Activated T-cell treated with anti-CD3 and anti-CD28 coated beads for 48 hours (primary cell): ENCODE data around the gene ABCA1.
"Not testable (repeated sequence)": the region's sequence is repeated elsewhere in the genome, so short reads cannot be mapped to it uniquely, and the experiment has no call there.

Source experiments
- DNase-seq: peaks from one replicate; pipeline ENCODE4 v3.0.0-alpha.2; 2020; ENCODE audit warnings: low read depth

The ABCA1 gene

DNA sequence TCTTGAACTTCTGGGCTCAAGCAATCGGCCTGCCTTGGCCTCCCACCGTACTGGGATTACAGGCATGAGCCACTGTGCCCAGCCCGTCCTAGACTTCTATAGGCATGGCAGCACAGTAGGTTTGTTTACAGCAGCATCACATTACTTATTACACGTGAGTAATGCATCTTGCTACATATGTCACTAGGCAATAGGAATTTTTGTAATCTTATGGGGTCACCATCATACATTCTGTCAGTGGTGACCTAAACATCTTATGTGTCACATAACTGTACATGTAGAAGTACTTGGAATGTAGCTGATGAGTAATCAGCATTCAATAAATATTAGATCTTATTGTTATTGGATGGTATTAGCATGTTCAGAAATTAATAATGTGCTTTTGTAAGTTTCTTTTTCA is 22.9 kb upstream of the ABCA1 start:
- DNase-seq = no peak

DNA sequence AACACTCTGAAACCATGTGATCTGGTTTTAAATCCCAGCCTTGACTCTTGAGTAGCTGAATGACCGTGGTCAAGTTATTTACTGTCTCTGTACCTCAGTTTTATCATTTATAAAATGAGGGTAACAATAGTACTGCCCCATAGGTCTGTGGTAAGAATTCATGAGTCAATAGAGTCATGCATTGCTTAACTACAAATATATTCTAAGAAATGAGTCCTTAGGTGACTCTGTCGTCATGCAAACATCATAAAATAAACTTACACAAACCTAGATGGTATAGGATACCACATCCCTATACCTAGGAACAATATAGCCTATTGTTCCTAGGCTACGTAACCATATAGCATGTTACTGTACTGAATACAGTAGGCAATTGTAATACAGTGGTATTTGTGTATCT is 20.3 kb upstream of the ABCA1 start:
- DNase-seq = no peak

DNA sequence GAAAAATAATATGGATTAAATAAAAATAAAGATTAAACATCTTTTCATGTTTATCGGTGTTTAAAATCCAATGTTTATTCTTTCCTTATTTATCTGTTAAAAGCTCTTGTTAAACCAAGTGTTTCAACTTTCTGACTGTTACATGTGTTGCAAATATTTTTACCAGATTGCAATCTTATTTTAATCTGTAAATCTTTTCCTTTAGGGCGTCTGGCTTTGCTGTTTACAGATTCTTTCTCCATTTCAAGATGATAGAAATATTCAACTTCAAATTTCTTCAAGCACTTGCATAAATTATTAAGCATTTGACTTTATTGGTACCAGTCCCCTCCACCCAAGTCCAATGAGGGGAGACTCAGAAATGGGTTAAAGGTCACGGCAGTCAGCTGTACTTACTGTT is 16.9 kb upstream of the ABCA1 start:
- no peak for DNase-seq

DNA sequence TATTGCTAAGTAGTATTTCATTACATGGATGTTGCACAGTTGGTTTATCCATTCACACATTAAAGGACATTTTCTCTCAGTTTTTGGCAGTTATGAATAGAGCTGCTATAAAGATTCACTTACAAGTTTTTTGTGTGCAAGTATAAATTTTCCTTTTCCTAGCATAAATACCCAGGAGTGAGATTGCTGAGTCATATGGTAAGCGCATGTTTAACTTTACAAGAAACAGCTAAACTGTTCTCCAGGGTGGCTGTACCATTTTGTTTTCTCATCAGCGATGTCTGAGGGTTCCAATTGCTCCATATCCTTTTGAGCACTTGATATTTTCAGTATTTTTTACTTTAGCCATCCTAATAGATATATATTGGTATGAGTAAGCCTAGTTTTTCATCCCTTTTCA is 16.4 kb upstream of the ABCA1 start:
- DNase-seq = no peak

DNA sequence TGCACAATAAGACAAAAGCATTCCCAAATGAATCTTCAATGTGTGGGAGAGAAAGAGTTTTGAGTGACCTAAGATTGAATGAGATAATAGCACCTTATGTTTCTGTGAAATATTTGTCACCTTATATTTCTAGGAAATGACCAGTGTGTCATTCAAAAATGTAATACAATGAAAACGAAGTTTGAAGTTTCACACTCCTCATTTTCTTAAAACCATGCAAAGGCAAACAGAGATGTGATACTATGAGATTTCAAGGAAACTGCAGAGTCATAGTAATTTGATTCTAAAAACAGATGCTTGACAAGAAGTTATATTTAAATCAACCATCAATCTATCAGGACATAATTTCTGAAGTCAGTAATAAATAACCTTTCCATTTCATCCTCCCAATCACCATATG is 13.6 kb upstream of the ABCA1 start:
- DNase-seq = no peak

DNA sequence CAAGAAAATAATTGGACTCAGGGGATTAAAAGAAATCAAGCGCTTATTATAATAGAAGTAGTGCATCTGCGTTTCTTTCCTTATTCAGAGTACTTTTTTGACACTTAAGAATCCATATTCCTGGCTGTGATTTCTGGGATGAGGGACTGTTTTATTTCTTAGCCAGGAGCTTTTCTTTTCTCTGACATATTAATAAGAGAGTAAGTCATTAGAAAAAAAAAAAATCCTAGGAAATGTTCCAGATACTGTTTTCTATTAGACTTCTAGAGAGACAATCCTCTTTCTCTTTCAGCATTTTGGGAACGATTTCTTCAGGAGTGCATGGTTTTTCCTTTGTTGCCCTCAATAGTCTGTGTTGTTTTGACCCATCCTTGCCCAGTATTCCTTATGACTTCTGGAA is 8.3 kb upstream of the ABCA1 start:
- DNase-seq = no peak

DNA sequence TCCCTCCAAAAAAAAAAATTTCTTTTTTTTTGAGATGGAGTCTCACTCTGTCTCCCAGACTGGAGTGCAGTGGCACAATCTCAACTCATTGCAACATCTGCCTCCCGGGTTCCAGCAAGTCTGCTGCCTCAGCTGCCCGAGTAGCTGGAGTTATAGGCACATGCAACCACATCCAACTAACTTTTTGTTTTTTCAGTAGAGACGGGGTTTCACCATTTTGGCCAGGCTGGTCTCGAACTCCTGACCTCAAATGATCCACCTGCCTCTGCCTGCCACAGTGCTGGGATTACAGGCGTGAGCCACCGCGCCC is 7.5 kb upstream of the ABCA1 start:
- not testable (repeated sequence) for DNase-seq

DNA sequence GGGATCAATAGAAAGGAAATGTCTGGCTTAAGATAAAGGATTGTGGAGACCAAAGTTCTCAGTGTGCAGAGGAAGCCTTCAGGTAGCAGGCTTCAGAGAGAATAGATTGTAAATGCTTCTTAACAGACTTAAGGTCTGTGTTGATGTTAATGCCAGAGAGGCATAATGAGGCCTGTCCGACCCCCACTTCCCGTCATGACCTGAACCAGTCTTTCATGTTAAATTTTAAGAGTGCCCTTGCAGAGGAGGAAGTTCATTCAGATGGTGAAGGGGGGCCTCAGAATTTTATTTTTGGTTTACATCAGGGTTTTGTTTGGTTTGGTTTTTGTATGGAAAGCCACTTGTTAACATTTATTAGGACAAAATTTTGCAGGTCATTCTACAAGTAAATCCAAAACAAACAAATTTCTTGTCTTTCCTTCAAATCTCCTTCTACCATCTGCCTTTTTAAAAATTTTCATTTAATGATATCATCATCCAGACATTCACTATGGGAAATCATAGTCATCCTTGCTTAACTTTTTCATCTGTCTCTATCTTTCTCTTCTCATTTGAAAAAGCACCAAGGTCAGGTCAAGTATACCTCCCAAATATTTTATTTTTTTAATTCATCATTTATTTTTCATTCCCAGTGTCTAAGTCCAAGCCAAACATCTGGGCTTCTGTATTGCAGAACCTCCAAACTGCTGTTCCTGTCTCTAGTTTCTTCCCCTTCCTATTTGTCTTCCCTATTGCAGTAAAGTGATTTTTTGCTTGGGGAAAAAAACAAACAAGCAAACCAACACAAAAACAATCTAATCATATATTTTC is 6.9 kb upstream of the ABCA1 start:
- no peak for DNase-seq

DNA sequence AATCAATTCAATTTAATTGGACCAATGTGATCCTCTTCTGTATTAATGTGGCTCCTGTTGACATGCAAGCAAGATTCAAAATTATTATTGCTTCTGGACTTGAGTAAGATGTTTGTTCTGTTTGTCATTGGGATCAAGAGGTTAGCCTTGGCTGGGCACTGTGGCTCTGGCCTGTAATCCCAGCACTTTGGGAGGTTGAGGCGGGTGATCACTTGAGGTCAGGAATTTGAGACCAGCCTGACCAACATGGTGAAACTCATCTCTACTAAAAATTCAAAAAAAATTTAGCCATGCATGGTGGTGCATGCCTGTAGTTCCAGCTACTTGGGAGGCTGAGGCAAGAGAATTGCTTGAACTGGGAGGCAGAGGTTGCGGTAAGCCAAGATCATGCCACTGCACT is 5.1 kb upstream of the ABCA1 start:
- not testable (repeated sequence) for DNase-seq

DNA sequence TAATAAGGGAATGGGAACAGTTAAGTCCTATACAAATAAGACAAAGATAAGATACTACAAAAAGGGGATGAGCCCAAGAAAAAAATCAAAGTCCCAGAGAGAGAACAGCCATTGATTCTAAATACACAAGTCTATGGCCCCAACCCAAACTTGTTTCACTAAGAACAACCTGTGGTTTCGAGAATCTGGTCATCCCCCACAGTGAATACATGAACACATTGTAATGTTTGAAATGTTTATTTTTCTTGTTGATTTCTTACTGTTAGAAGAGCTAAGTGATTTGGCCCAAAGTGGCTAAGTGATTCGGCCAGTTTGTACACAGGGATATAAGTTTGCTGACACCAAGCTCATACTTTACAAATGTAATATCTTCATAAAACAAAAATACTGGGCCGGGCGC is 3.3 kb upstream of the ABCA1 start:
- no peak for DNase-seq

DNA sequence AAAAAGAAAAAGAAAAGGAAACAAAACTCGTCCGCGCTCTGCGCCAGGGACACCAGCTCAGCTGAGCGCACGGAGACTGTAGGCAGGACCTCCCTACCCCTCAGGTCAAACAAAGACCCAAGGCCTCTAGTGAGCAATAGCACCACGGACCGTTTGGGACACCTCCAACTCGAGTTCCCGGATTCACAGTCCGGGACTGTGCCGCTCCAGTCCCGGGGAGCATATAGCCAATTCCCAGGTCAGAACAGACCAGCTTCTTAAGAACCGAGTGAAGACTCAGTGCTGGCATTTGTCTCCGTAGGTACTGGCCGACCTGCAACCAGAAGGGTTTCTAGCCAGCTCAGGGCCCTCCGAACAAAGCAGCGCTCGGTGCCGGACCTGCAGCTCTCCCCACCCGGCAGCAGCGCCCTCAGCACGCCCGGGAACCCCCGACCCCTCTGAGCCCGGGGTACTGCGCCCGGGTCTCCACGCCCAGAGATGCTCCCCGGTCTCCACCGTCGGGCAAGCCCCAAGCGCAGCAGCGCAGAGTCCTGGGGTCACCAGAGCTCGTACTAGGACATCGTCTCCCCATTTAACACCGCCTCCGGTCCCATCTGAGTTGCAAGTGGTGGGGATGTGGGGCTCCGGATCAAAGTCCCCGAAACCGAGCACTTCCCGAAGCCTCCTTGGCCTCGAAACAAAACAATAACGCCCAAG is 591 bp downstream of the ABCA1 start:
- peak; percentile 8 for DNase-seq

DNA sequence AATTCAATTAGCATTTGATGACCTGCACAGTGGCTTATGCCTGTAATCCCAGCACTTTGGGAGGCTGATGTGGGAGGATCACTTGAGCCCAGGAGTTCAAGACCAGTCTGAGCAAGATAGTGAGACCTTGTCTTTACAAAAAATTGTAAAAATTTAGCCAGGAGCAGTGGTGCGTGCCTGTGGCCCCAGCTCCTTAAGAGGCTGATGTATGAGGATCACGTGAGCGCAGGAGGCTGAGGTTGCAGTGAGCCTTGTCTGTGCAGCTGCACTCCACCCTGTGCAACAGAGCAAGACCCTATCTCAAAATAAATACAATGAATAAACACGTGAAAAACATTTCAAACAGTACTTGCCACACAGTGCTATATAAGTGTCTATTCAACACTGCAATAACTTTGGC is 4.2 kb downstream of the ABCA1 start:
- DNase-seq = no peak

DNA sequence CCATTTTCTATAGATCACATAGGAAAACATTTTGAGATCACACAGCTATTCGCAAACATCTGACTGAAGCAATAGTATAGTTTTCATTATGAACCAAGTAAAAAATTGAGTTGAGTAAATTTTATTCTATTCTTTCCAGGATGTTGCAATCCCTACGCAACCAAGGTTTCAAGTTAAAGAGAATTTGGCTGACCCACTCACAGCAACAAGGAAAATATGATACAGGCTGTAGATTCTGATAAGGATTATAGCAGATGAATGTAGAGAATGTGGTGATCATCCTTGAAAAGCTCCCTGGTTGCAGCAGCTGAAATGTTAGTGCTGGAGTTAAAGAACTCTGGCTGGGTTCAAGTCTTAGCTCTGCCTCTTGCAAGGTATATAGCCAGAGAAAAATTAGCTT is 4.7 kb downstream of the ABCA1 start:
- no peak for DNase-seq

DNA sequence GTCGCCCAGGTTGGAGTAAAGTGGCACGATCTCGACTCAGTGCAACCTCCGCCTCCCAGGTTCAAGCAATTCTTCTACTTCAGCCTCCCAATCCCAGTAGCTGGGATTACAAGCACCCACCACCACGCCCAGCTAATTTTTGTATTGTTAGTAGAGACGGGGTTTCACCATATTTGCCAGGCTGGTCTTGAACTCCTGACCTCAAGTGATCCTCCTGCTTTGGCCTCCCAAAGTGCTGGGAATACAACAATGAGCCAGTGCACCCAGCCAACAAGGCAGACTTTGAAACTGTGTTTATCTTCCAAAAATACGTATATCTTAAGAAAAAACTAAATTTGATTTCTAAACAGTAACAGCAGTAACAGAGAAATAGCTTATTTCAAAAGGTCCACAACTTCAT is 5.2 kb downstream of the ABCA1 start:
- not testable (repeated sequence) for DNase-seq

DNA sequence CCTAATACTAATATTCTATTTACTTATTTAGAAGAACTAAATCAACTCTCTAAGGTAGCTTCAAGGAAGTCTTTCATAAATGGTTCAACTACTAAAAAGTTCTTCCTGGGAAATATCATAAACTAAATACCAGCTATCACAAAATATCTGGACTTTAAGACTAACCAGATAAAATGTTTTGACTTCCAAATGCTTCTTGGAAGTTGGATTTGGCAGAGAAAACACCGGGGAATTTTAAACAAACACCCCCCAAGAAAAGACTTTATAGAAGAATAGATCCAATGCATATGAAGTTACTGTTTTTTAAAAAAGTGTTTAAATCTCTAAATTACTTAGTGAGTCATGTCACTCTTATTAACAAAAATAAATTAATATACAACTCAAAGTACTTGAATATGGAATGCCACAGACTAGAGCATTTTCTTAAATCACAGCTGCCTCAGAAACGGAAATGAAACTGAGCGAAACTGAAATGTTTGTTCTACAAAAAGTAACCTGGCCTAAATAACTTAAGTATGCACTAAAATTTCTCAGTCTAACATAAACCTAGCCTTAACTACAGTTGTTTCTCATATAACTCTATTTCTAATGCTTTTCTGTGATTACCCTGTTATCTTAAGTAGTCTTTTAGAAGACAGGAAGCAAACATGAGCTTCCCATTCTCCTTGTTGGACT is 6.8 kb downstream of the ABCA1 start:
- DNase-seq = no peak

DNA sequence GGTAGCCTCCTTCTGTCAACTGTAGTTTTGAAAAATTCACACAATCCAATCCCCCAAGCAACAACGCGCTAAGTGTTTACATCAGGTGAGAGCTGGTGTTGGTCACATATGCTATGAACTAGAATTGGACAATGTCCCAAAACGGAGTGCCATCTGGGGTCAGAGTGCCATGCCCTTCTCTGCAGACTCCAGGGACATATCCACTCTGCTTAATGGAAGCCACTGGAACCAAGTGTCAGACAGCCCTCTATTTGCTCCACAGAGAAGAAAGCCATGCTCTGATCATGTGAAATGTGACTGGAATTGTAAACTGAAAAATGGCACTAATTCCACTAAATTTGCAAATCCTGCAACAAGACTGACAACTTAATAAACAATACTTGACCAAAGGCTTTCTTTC is 12.2 kb downstream of the ABCA1 start:
- DNase-seq = no peak

DNA sequence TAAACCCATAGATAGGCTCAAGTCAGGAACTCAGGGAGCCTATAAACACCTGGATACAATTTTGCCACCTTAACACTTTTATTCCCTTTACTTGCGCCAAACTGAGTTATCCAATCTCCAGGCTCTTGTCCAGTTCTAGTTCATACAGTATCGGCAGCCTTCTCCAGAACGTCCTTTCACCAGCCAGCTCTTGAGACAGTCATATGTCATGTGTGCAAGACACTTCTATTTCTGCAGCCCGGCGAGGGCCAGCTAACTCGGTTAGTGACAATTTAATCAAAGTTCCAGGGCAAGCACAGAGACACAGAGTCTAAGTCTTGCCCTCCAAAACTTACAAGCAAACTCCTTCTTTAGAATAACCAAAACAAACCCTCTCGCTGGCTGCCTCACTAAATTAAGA is 12.9 kb downstream of the ABCA1 start:
- DNase-seq = no peak

DNA sequence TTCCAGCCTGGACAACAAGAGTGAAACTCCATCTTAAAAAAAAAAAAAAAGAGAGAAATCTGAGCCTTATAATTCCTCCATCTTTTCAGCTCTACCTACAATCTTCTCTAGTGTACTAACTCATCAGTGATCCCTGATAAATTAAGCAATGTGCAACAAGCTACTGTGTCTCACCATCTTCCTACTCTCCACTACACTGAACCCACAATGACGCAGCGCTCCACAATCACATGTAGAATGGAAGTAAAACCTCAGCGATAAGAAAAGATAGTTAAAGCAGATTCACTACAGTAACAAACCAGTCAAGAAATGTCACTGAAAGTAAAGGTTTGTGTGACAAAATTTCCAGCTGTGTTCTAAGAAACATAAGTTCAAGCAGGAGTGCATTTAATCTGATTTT is 13.5 kb downstream of the ABCA1 start:
- DNase-seq = no peak

DNA sequence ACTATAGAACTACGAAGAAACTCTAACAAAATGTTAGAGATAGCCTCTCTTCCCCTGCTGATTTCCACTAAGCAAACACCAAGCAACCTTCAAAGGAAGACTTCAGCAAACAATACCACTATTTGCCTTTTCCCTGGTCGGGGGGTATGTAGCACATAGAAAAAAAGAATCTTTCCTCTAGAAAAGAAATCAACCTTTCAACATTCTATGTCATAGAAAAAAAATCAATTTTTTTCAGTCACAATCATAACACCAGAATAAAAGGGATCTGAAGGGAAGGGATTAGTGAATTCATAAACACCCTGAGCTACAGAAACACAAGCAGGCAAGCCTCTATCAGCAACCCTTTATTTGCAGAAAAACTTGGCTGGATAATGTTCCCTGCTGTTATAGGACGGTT is 15.3 kb downstream of the ABCA1 start:
- DNase-seq = no peak

DNA sequence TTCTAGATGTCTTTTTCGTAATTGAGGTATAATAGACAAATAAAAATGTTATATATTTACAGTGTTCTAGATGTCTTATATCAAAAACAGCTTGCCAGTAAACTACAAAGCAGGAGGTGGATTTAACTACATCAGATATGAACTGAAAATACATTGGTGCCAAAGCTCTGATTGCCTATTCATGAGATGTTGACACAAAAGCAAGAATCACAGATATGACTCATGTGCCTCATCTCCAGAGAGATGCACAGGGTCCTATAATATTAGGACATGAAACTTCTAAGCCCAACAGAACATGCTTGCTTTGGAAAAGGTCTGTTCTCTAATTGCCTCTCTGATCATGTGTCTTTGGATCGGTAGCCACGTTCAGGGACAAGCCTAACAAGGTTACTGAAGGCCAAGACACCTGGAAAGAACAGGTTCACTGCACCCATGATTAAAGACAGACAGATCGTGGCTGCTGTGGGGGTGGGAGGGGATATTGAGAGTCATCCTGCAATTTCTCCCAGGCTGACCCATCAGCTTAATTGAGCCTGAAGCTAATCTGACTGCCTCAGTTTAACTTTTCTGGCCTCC is 16.8 kb downstream of the ABCA1 start:
- no peak for DNase-seq

DNA sequence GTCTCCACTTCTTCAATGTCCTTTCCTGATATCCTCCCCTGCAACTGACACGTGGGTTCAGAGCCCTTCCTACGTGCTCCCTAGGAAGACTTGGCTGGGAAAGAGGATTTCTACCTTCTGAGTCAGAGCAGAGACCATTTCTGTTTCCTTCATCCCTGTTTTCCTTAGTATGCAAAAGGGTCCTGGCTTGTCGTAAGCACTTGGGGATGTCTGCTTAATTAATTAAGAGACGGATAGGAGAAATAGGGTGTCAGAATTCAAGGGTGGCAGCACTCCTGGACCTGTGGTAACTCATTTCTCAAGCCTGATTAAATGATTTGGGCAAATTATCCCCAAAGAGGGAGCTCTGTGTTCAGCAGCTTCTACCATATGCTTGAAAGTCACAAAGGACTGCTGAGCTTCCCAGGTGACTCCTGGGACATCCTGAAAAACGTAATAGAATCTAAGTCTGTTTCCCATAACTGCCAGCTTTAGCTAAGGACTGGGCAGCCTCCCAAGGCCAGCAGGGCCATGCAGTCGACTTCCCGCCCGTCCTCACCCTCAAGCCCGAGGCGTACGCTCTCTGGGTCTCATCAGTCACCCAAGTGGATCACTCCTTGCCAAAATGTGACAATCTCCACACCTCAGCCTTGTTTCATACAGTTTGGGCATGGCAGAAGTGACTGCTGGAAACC is 20.5 kb downstream of the ABCA1 start:
- DNase-seq = no peak

DNA sequence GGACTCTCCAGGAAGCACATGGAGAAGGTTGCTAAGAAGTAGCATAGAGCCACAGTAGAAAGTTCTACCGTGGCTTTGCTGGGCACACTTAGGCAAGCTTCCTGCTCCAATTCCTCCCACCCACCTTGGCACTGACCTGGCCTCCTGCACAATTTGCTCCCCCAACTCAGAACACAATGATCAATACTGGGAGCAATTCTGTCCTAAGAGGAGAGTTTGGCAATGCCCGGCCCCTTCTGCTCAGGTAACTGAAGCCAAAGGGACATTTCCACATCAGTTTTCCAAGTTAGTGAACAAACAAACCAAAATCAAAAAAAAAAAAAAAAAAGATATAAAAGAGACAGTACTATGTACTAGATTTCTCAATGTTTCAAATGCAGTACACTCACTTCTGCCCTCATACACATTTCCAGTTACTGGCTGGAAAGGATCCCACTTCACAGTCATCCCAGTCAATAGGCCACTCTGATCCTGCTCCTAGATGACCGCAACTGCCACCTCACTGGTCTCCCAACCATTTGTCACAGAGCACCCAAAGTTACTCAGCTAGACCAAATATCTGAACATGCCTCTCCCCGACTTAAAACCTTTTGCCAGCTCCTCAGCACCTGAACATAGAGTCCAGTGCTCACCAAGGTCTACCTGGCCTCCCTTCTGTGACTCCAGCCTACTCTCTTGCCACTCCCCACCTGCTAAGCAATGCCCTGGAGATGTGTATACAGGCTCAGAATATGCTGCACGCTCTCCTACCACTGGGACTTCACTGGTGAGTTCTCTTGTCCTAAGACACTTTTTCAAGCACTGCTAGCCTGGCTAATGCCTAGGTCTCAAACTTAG is 21.3 kb downstream of the ABCA1 start:
- DNase-seq = no peak
